AG20443 (cell line): ENCODE results near the gene PSG6.
A peak's percentile ranks its signal among the peaks of the same experiment; 100 is the strongest.
"Not testable (repeated sequence)": the region's sequence is repeated elsewhere in the genome, so short reads cannot be mapped to it uniquely, and the experiment has no call there.

ENCODE experiments used
- DNase-seq: peaks from one replicate; pipeline ENCODE4 v3.0.0; 2012; ENCODE audit warnings: low spot score, mixed read lengths

Gene PSG6

GRCh38 chr19:42917634-42918033, at the start of gene PSG6:
PSG6 (minus strand) TSS chr19:42917894; CDS start chr19:42917792, 102 bp downstream.
- not testable (repeated sequence) for DNase-seq

- peak; percentile 50 for DNase-seq
Observed at GRCh38 chr19:42965176-42965575, 47.5 kb upstream of the PSG6 start.

- DNase-seq: no peak
Observed at GRCh38 chr19:42961119-42961518, 43.4 kb upstream of the PSG6 start.

- DNase-seq: not testable (repeated sequence)
Observed at GRCh38 chr19:42952126-42952525, 34.4 kb upstream of the PSG6 start.

- not testable (repeated sequence) for DNase-seq
Observed at GRCh38 chr19:42951476-42951875, 33.8 kb upstream of the PSG6 start.

- DNase-seq: peak; percentile 10
Observed at GRCh38 chr19:42942187-42942789, 24.6 kb upstream of the PSG6 start.

- DNase-seq: not testable (repeated sequence)
Observed at GRCh38 chr19:42937107-42937506, 19.4 kb upstream of the PSG6 start, which contains the start of gene PSG7. PSG7 (minus strand) TSS chr19:42937207; CDS start chr19:42937076, 131 bp downstream.

GRCh38 chr19:42934726-42935125, 17.0 kb upstream of the PSG6 start:
- DNase-seq: not testable (repeated sequence)

GRCh38 chr19:42934183-42934582, 16.5 kb upstream of the PSG6 start:
- not testable (repeated sequence) for DNase-seq

GRCh38 chr19:42933412-42933811, 15.7 kb upstream of the PSG6 start:
- DNase-seq: not testable (repeated sequence)

GRCh38 chr19:42932485-42933101, 14.9 kb upstream of the PSG6 start:
- peak; percentile 72 for DNase-seq

GRCh38 chr19:42930214-42930613, 12.5 kb upstream of the PSG6 start:
- DNase-seq: peak; percentile 9

- DNase-seq: no peak
Observed at GRCh38 chr19:42928896-42929295, 11.2 kb upstream of the PSG6 start.

GRCh38 chr19:42926781-42927180, 9.1 kb upstream of the PSG6 start:
- DNase-seq: no peak

GRCh38 chr19:42923106-42923505, 5.4 kb upstream of the PSG6 start:
- DNase-seq: peak; percentile 40

GRCh38 chr19:42920971-42921370, 3.3 kb upstream of the PSG6 start:
- DNase-seq: not testable (repeated sequence)

- no peak for DNase-seq
Observed at GRCh38 chr19:42919757-42920079, 2.0 kb upstream of the PSG6 start.

- DNase-seq: not testable (repeated sequence)
Observed at GRCh38 chr19:42919070-42919756, 1.5 kb upstream of the PSG6 start.

- not testable (repeated sequence) for DNase-seq
Observed at GRCh38 chr19:42918377-42919069, 829 bp upstream of the PSG6 start.

- not testable (repeated sequence) for DNase-seq
Observed at GRCh38 chr19:42916931-42917330, 763 bp downstream of the PSG6 start.

GRCh38 chr19:42913516-42913915, 4.2 kb downstream of the PSG6 start:
- DNase-seq: not testable (repeated sequence)

GRCh38 chr19:42912941-42913340, 4.8 kb downstream of the PSG6 start:
- DNase-seq: not testable (repeated sequence)

GRCh38 chr19:42911731-42912130, 6.0 kb downstream of the PSG6 start:
- DNase-seq: not testable (repeated sequence)
